HG02852 (cell line): ENCODE results near the gene NOTCH3.

Experiments used
- ATAC-seq: cut with Tn5 transposase; IDR thresholded peaks from one replicate; pipeline ENCODE4 v1.9.1; 2021; ENCODE audit warnings: mild to moderate bottlenecking, moderate library complexity; ENCODE audit not compliant: unreplicated experiment

NOTCH3 gene

DNA sequence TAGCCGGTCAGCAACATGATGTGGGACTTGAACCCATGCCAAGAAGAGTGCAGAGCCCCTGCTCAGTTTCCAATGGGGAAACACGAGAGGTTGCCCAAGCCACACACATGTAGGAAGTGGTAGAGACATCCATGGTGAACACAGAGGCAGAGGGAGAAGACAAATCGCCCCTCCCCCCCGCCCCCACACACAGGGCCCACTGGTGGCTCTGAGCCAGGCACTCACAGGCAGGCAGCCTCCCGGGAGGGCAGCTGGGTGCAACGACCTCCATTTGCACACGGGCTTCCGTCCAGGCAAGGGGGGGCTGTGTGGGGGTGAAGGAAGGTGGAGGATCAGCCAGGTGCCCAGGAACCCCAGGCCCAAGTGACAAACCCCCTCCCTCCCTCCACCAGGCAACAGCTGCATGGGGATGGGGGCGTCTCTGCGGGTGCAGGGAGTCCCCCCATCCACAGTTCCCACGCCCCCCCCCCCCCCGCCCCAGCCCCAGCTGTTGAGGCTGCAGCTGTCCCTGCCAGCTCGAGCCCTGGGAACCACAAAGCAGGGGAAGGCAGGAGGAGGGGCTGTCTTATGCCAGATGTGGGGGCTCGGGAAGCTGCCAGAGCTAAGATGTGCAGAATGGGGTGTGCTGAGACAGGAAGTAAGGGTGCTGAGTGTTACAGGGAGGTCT lies 3.4 kb downstream of the NOTCH3 start:
- no peak for ATAC-seq

DNA sequence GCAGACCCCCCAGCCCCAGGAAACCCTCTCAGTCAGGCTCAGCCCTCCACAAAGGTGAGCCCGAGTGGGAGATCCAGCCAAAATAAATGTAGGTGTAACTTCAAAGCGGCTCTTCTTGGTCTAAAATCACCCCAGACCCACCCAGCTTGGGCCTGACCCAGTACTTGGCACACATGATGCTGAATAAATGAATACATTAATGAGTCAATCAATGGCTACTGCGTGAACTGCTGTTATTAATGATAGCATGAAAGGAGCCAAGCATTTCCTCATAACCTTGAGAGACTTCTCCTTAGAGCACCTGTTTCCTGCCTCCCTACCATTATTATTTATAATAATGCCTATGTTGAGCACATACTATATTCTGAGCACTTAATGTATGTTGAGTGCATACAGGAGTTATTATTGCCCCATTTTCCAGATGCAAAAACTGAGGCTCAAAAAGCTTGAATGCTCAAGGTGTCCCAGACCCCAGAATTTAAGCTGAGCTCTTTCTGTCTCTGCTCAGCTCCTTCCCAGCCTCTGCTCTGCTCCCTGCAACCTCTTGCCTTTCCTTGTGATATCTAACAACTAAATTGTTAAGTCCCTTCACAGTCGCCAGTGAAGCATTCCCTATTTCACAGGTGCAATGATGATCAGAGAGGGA lies 4.3 kb downstream of the NOTCH3 start:
- ATAC-seq, result no peak

DNA sequence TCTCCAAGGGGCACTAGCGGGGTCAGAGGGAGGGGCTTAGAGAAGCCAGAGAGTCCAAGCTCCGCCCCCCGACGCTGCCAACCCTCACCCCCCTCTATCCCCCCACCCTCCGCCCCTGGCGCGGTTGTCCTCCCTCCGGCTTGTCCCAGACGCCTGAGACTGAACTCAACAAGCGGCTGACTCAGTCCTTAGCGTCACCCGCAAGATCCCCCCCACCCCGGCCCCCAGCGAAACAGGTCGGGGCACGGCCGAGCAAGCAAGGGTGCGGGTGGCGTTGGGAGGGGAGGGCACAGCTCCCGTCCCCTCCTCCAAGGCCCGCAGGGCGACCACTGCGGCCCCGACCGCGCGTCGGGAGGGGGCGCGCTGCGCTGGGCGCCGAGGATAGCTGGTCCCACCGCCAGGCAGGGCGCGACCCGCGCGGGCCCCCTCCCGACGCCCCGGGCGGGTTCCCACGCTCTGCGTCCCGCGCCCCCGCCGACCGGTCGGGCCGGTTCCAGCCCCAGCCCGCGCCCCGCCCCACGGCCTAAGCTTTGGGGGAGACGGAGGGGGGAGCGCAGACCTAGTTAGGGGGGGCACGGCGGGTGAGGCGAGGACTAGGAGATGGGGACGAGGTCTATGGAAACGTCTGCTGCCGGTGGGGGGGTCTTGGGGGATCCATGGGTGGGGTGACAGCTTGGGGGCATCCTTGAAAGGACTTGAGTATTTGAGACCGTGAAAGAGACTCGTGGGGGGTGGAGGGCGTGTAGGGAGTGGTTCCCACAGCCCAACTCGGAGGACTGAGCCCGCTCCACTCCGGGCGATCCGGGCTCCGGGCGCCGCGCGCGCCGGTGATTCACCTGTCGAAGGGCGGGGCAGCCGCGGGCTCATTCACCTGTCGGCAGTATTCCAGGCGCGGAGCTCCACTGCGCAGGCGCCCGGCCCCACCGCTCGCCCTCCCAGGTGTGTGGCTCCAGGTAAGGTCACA lies 5.1 kb downstream of the NOTCH3 start:
- no peak for ATAC-seq

GRCh38 chr19:15194938-15195337 lies 5.9 kb downstream of the NOTCH3 start:
- ATAC-seq, result no peak

DNA sequence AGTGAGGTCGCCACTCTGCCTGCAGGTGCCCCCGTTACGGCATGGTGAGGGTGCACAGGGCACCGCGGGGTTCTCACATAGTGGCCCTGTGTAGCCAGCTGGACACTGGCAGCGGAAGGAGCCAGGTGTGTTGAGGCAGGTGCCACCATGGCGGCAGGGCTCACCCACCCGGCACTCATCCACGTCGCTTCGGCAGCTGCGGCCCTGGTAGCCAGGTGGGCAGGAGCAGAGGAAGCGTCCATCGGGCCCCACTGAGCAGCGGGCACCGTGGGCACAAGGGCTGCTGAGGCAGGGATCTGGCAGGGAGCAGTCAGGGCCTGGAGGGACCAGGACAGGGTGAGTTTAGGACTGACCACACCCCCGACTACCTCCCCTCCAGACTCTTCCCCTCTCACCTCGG lies 8.8 kb downstream of the NOTCH3 start:
- no peak for ATAC-seq

GRCh38 chr19:15191514-15191913 lies 9.3 kb downstream of the NOTCH3 start:
- no peak for ATAC-seq

GRCh38 chr19:15188851-15189250 lies 11.9 kb downstream of the NOTCH3 start:
- no peak for ATAC-seq

GRCh38 chr19:15187026-15188007 lies 13.5 kb downstream of the NOTCH3 start:
- ATAC-seq, result no peak

GRCh38 chr19:15185188-15185587 lies 15.6 kb downstream of the NOTCH3 start:
- ATAC-seq, result no peak

GRCh38 chr19:15184776-15185175 lies 16.0 kb downstream of the NOTCH3 start:
- no peak for ATAC-seq

DNA sequence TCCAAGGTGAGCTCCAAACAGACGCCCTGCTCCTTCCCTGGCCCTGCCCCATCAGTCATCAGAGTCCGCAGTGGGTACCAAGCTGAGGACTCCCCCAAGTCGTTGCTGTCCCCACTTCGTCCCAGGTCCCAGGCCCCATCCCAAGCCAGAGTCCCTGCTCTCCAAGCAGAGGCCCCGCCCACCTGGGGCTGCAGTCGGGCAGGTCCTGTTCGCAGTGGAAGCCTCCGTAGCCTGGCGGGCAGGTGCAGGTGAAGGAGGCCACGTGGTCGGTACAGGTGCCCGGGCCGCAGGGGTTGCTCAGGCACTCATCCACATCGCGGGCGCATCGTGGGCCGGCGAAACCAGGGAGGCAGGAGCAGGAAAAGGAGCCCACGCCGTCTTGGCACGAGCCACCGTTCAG lies 19.4 kb downstream of the NOTCH3 start:
- no peak for ATAC-seq

DNA sequence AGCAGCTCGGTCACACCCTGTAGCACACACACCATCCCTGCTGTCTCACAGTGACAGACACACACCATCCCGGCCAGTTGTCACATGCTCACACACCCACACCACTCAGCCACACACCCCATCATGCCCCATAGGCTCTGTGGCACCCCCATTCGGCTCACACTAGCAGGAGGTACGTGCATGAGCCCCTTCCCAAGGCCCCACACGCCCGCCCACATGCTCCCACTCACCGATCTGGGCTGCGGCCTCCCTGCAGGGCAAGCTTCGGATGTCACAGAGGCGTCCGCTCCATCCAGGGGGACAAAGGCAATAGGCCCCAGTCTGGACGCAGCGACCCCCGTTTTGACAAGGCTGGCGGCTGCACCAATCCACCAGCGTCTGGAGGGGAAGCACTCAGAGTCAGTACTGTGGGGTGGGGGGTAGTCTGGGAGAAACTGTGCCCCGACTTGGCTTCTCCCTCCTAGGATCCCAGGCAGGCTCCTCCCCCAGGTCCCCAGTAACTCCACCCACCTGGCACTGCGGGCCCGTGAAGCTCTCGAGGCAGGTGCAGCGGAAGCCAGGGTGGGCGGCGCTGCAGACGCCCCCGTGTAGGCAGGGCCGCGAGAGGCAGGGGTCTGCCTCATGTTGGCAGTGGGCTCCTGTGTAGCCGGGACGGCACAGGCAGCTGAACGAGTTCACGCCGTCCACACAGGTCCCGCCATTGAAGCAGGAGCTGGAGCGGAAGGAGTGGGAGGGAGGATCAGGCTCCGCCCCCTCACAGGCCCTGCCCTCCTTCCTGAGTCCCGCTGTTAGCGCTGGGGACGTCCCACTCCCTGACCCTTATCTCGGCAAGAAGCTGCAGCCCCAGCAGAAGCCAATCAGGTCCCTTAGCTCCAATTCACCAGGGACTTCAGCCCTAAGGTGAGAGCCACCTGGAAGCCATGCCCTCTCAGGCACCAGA lies 20.1 kb downstream of the NOTCH3 start:
- ATAC-seq, result no peak

- no peak for ATAC-seq
Measured at GRCh38 chr19:15178629-15179308, 22.0 kb downstream of the NOTCH3 start.

DNA sequence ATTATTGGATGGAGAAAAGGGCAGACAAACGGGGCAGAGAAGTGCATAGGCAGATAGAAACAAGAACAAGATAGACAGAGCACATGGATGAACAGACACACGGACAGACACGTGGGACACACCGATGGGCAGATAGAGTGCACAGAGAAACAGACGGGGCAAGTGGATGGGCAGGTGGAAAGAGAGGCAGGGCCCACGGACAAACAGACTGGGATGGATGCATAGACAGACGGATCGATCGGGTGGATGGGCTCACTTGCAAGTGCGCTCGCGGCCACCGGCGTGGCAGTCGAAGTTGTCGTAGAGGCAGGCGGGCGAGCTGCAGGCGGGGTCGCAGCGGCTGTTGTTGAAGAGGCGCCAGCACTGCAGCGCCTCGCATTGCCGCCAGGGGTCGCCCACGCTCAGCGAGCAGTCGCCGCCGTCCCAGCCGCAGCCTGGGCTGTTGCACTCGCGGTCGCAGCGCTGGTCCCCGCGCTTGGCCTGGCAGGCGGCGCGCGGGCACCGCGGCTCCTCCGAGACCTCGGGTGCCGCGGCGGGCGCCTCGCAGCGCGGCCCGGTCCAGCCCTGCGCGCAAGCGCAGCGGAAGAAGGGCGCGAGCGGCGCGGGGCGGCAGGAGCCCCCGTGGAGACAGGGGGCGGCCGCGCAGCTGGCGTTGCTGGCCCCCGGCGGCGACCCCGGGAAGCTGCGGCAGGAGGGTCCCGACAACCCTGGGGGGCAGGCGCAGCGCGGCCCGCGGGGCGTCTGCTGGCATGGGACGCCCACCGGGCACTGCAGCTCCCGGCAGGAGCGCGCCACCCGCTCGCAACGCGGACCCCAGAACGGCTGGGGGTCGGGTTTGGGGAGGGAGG lies 23.3 kb downstream of the NOTCH3 start:
- no peak for ATAC-seq

GRCh38 chr19:15175609-15176008 lies 25.2 kb downstream of the NOTCH3 start:
- no peak for ATAC-seq

- ATAC-seq, result no peak
Measured at GRCh38 chr19:15173746-15174404, 26.9 kb downstream of the NOTCH3 start.

- no peak for ATAC-seq
Measured at GRCh38 chr19:15170345-15170744, 30.4 kb downstream of the NOTCH3 start.
